Measurements from ENCODE around the gene FOXF2. TPM values are rescaled to one million over a fixed set of nuclear protein-coding genes. Genes with fewer than 3 reads are reported as not detected.

The FOXF2 gene
- total RNA-seq, 3 donors from 2014 or later = 0.73 to 4.9 (median 1.6) TPM

DNA sequence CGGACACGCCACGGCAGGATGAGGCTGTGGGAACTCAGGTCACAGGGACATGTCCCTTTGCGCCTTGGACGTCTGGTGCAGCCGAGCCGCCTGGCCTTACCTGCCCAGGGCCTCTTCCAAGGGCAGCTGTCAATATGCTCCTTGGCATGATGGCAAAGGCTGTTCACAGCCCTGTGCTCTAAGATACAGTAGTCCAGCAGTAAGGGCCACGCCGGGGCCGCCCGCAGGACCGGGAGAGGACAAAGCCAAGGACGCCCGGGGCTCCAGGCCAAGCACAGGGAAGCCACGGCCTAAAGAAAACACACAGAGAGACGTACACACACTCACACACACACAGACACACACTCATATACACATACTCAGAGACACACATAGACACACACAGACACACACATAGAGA lies 13.0 kb downstream of the FOXF2 start:
- TF ChIP-seq POLR2AphosphoS5 (IDR thresholded peaks at IDR 0.05) = no peak
- TF ChIP-seq, protein P1, sequence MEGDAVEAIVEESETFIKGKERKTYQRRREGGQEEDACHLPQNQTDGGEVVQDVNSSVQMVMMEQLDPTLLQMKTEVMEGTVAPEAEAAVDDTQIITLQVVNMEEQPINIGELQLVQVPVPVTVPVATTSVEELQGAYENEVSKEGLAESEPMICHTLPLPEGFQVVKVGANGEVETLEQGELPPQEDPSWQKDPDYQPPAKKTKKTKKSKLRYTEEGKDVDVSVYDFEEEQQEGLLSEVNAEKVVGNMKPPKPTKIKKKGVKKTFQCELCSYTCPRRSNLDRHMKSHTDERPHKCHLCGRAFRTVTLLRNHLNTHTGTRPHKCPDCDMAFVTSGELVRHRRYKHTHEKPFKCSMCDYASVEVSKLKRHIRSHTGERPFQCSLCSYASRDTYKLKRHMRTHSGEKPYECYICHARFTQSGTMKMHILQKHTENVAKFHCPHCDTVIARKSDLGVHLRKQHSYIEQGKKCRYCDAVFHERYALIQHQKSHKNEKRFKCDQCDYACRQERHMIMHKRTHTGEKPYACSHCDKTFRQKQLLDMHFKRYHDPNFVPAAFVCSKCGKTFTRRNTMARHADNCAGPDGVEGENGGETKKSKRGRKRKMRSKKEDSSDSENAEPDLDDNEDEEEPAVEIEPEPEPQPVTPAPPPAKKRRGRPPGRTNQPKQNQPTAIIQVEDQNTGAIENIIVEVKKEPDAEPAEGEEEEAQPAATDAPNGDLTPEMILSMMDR (IDR thresholded peaks at IDR 0.05) = no peak
- no peak for TF ChIP-seq POLR2A (IDR thresholded peaks at IDR 0.05)
- Histone ChIP-seq H3K27ac (no peak overlapping the region), H3K4me1 (no peaks in the 10 kb centered on the region), H3K36me3 (no peaks in the 10 kb centered on the region), H3K4me3 (no peak overlapping the region), H3K27me3 (peaks cover 0 to 13% of the 10 kb centered on the region in 2 donors), H3K9me3 (peaks cover 0 to 4% of the 10 kb centered on the region in 2 donors)
- no peak for DNase-seq (ENCODE audit: low spot score in 2 of 2)
- intact Hi-C loops (cut with DNase I; ENCODE audit: low total_unique reads) = no loop called here

DNA sequence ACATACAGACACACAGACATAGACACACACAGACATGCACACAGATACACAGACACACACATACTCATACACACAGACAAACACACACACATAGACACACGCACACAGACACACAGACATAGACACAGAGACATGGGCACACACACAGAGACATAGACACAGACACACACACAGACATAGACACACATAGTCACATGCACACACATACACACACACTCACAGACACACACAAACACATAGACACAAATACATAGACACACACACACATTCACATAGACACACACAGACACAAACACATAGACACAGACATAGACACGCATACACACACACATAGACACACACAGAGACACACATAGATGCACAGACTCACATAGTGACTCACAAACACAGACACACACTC lies 13.5 kb downstream of the FOXF2 start:
- H3K27me3 ChIP-seq = peaks cover 0 to 9% of the 10 kb centered on the region in 2 donors
- DNase-seq (ENCODE audit: low spot score in 2 of 2) = no peak
- TF ChIP-seq POLR2AphosphoS5 (IDR thresholded peaks at IDR 0.05) = no peak
- no peak for TF ChIP-seq POLR2A (IDR thresholded peaks at IDR 0.05)
- TF ChIP-seq, protein P1 (IDR thresholded peaks at IDR 0.05) = no peak
- no peaks in the 10 kb centered on the region for H3K36me3 ChIP-seq
- H3K4me3 ChIP-seq = no peak overlapping the region
- intact Hi-C loops (cut with DNase I; ENCODE audit: low total_unique reads) = no loop called here
- no peak overlapping the region for H3K27ac ChIP-seq
- H3K4me1 ChIP-seq = no peaks in the 10 kb centered on the region
- H3K9me3 ChIP-seq = peaks cover 0 to 4% of the 10 kb centered on the region in 2 donors

DNA sequence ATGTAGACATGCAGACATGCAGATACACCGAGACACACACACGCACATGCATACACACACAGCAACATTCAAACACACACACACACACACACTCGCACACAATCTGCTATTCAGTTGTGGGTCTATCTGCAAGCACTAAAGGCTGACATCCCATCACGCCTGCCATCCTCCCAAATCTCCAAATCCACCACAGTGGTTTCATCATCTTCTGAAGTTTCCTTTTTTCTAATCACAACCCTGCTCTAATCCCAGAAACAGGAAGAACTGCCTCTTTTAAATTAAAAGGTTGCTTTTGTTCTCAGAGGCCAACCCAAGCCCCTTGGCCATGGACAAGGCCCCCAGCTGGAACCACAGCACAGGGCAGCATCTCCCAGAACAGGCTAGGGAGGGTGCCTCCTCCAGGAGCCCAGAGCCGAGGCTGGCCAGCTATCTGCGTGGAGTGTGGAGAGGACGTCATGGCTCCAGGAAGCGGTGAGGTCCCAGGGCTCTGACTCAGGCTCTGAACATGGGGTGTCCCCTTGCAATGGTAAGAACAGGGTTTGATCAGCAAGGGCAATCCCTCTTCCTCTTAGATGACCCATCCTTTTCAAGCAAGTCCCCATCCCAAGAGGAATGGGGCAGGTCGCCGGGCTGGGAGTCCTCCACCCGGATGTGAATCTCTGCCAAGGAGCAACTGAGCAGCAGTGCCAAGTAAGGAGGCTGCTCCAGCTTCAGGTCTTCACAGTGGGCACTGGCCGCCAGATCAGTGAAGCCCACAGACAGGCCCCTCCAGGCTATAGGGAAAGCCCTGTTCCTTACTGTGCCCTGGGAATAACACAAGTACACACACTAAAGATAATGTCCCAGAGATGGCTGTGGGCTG lies 14.7 kb downstream of the FOXF2 start:
- intact Hi-C loops (cut with DNase I; ENCODE audit: low total_unique reads) = no loop called here

DNA sequence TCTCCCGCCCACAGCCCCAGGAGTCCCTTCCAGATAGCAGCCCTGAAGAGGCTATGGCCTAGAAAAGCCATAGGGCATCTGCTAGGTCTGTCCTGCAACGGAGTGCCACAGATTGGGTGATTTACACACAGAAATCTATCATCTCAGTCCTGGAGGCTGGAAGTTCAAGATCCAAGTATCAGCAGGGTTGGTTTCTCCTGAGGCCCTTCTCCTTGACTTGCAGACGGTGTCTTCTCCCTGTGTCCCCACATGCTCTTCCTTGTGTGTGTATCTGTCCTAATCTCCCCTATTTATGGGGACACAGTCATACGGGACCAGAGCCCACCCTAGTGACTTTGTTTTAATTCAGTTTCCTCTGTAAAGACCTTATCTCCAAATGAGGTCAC lies 15.3 kb downstream of the FOXF2 start:
- intact Hi-C loops (cut with DNase I; ENCODE audit: low total_unique reads) = no loop called here
- Histone ChIP-seq H3K4me1 (no peaks in the 10 kb centered on the region), H3K27me3 (peaks cover 0 to 9% of the 10 kb centered on the region in 2 donors), H3K4me3 (no peak overlapping the region), H3K27ac (no peak overlapping the region), H3K9me3 (peaks cover 0 to 4% of the 10 kb centered on the region in 2 donors), H3K36me3 (no peaks in the 10 kb centered on the region)
- no peak for TF ChIP-seq POLR2A (IDR thresholded peaks at IDR 0.05)
- TF ChIP-seq, protein P1 (IDR thresholded peaks at IDR 0.05) = no peak
- no peak for TF ChIP-seq POLR2AphosphoS5 (IDR thresholded peaks at IDR 0.05)
- no peak for DNase-seq (ENCODE audit: low spot score in 2 of 2)

More for the DNA sequence above, 14.7 kb downstream of the FOXF2 start:
- no peaks in the 10 kb centered on the region for H3K4me1 ChIP-seq
- peaks cover 0 to 4% of the 10 kb centered on the region in 2 donors for H3K9me3 ChIP-seq
- DNase-seq (ENCODE audit: low spot score in 2 of 2) = peak in 1 of 2 donors; percentile 48
- no peak overlapping the region for H3K4me3 ChIP-seq
- H3K27ac ChIP-seq = no peak overlapping the region
- H3K36me3 ChIP-seq = no peaks in the 10 kb centered on the region
- TF ChIP-seq, protein P1 (IDR thresholded peaks at IDR 0.05) = no peak
- no peak for TF ChIP-seq POLR2A (IDR thresholded peaks at IDR 0.05)
- no peak for TF ChIP-seq POLR2AphosphoS5 (IDR thresholded peaks at IDR 0.05)
- peaks cover 0 to 9% of the 10 kb centered on the region in 2 donors for H3K27me3 ChIP-seq

DNA sequence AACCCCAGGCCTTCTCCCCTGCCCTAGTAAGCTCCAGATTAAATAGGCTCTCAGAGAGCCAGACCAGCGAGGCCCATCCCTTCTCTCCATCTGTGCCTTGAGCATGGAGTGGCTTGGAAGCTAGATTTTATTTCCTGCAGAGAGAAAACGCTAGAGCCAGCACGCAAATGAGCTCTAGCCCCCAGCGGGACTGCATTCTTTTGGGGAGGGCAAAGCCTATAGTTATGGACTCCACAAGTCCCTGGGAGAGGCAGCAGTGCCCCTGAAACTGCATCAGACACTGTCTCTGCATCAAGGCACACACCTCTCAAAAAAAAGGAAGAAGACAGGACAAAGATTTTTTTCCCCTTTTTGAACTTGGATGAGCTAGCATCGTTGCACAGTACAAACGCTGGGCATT lies 15.8 kb downstream of the FOXF2 start:
- no peaks in the 10 kb centered on the region for H3K4me1 ChIP-seq
- H3K27ac ChIP-seq = no peak overlapping the region
- TF ChIP-seq POLR2A (IDR thresholded peaks at IDR 0.05) = no peak
- no peak for TF ChIP-seq POLR2AphosphoS5 (IDR thresholded peaks at IDR 0.05)
- TF ChIP-seq, protein P1 (IDR thresholded peaks at IDR 0.05) = no peak
- peak in 1 of 2 donors; percentile 25 for DNase-seq (ENCODE audit: low spot score in 2 of 2)
- intact Hi-C loops (cut with DNase I; ENCODE audit: low total_unique reads) = no loop called here
- H3K36me3 ChIP-seq = no peaks in the 10 kb centered on the region
- H3K27me3 ChIP-seq = peaks cover 0 to 6% of the 10 kb centered on the region in 2 donors
- peaks cover 0 to 4% of the 10 kb centered on the region in 2 donors for H3K9me3 ChIP-seq
- no peak overlapping the region for H3K4me3 ChIP-seq
